ENCODE measurements around the gene INTS6L.

GRCh38 chrX:135581496-135581895 is 61.0 kb downstream of the INTS6L start:
- TF ChIP-seq CTCF (IDR thresholded peaks at IDR 0.05), result no peak
- TF ChIP-seq POLR2A (IDR thresholded peaks at IDR 0.05), result no peak

All from uterus (tissue), 2 donors.